Measurements from ENCODE around the gene TSEN2.

GRCh38 chr3:12479919-12480427 is 4.3 kb upstream of the TSEN2 start:
- TF ChIP-seq, protein P1, sequence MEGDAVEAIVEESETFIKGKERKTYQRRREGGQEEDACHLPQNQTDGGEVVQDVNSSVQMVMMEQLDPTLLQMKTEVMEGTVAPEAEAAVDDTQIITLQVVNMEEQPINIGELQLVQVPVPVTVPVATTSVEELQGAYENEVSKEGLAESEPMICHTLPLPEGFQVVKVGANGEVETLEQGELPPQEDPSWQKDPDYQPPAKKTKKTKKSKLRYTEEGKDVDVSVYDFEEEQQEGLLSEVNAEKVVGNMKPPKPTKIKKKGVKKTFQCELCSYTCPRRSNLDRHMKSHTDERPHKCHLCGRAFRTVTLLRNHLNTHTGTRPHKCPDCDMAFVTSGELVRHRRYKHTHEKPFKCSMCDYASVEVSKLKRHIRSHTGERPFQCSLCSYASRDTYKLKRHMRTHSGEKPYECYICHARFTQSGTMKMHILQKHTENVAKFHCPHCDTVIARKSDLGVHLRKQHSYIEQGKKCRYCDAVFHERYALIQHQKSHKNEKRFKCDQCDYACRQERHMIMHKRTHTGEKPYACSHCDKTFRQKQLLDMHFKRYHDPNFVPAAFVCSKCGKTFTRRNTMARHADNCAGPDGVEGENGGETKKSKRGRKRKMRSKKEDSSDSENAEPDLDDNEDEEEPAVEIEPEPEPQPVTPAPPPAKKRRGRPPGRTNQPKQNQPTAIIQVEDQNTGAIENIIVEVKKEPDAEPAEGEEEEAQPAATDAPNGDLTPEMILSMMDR (IDR thresholded peaks at IDR 0.05), result peak; percentile 71
- TF ChIP-seq SIN3A (IDR thresholded peaks at IDR 0.05; ENCODE audit: borderline replicate concordance, insufficient read depth, low read depth, low read length), result no peak
